HG02970 (cell line): ENCODE data around the gene EXOG.

ENCODE experiments used
- ATAC-seq: cut with Tn5 transposase; IDR thresholded peaks from one replicate; pipeline ENCODE4 v1.9.1; 2021; ENCODE audit warnings: mild to moderate bottlenecking, moderate library complexity, moderate number of reproducible peaks; ENCODE audit not compliant: unreplicated experiment, low FRiP score

The EXOG gene, protein sequence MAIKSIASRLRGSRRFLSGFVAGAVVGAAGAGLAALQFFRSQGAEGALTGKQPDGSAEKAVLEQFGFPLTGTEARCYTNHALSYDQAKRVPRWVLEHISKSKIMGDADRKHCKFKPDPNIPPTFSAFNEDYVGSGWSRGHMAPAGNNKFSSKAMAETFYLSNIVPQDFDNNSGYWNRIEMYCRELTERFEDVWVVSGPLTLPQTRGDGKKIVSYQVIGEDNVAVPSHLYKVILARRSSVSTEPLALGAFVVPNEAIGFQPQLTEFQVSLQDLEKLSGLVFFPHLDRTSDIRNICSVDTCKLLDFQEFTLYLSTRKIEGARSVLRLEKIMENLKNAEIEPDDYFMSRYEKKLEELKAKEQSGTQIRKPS

DNA sequence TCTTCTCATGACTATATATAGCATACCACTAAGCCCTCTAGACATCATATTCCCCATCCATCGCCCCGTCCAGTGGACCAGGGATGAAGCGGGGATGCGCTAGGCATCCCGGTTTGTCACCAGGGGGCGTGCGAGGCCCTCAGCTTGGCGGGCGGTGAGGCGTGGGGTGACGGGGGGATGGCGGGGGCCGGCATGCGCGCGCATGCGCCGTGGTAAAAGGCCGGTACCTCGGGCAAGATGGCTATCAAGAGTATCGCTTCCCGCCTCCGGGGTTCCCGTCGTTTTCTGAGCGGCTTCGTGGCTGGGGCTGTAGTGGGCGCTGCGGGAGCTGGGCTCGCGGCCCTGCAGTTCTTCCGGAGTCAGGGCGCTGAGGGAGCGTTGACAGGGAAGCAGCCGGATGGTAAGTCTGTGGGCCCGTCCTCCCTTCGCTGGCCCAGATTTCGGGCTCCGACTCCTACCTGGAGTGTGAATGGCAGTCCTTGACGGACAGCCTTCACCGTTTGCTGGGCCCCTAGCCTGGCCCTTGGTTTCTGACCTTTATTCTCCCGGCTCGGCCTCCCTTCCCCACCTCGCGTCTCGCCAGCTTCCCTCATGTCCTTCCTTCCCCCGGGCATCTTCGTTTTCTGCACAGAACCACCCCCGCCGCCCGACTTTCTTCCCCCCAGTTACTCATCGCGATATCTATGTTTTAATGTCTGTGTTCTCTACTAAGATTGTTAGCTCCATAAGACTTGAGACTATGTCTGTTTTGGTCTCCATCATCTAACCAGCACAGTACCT lies at the start of gene EXOG:
Gene EXOG, plus strand, starts transcription at position 210 of the 780 bp plus-strand sequence. Its CDS starts 28 bp downstream, at position 238.
- ATAC-seq = peak; percentile 95

DNA sequence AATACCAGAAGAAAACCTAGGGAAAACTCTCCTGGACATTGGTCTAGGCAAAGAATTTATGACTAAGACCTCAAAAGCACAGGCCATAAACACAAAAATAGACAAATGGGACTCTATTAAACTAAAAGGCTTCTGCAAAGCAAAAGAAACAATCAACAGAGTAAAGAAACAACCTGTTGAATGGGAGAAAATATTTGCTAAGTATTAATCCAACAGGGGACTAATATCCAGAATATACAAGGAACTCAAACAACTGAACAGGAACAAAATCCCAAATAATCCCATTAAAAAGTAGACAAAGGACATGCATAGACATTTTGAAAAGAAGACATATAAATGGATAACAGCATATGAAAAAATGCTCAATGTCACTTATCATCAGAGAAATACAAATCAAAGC lies 49.3 kb upstream of the EXOG start:
- ATAC-seq = no peak

DNA sequence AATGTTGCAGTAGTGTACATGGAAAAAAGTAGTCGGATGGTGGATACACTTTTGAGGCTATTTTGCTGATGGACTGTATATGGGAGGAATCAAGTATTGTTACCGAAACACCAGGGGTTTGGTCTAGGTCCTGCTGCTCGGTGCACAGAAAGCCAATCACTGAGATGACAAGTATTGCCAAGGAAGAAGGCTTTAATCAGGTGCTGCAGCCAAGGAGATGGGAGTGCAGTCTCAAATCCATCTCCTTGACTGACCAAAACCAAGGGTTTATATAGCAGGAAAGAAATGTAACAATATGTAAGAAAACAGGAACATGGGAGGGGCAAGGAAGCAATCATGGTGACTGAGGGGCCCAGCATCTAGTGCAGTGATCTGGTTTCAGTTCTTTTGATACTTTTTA lies 45.3 kb upstream of the EXOG start:
- ATAC-seq = no peak

DNA sequence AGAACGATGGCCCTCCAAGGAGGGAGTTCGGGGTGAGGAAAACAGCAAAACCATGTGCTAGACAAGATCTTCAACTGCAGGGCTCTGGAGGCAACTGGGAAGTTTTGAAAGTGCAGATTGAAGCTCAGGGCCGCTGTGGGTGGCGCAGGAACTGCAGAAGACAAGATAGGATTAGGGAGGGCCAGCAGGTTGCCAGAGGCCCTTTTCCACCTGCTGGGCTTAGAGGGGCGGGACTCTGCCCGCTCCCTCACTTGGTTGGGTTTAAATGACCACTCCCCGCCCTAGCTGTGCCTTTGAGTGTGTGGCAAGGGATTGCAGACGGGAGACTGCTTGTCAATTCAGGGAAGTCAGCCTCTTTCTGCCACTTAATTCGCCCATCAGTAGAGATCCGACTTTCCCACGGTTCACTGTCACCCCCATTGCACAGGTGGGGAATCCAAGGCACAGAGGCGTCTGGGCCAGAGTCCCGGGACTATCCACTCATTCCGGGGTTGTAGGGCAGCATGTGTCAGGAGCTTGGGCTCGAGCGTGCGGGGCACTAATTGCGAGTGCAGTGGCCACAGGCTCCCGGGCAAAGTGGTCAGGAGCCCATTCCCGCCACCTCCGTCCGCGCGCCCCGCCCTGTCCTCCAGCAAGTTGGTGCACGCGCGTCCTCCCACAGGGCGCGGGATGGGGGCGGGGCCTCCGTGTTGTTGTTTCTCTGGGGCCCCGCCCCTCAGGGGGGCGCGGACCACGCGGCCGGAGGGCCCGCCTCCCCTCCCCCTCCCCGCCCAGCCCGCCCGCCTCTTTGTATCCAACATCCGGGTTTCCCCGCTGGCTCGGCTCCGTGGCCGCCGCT lies 42.8 kb upstream of the EXOG start, which contains the start of gene ACVR2B:
Gene ACVR2B, plus strand, starts transcription at position 816 of the 838 bp plus-strand sequence. CDS start 433 bp downstream, outside the sequence.
- peak; percentile 51 for ATAC-seq

DNA sequence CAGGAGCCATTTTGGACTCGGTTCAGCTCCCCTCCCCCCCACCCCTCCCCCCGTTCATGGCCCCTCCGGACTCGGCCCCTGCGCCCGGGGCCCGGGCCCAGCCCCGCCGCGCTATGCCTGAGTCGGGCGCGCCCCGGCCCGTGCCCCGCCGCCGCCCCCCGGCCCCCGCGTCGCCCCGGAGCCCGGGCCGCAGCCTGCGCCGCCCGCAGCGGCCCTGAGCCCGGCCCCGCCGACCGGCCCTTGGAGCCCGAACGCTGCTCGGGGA lies 42.3 kb upstream of the EXOG start:
- ATAC-seq = no peak

DNA sequence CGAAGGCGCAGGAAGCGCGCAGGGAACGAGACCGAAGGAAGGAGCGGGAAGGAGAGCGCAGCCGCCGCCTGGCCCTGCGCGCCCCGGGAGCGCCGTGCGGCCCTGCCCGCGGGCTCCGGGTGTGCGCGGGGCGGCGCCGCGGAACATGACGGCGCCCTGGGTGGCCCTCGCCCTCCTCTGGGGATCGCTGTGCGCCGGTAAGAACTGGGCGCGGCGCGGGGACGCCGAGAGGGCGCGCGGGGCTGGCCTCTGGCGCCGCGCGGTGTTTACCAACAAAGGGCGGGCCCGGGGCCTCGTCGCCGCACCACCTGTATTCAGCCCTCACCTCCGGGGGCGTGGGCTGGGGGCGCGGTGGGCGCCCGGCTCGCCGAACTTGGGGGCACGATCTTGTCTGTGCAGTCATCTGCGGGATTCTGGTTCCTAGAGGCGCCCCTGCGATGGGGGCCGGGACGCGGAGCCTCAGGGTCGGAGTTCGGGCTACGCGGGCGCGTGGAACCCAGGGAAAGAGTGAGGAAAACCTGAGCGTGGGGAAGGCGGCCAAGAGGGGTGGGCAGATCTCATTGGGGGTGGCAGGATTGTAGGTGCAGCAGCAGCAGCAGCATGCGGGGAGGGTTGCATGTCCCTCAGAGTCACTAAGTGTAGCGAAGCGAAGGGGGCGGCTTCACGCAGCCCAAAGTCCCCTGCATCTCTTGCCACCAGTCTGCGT lies 41.8 kb upstream of the EXOG start:
- peak; percentile 31 for ATAC-seq

DNA sequence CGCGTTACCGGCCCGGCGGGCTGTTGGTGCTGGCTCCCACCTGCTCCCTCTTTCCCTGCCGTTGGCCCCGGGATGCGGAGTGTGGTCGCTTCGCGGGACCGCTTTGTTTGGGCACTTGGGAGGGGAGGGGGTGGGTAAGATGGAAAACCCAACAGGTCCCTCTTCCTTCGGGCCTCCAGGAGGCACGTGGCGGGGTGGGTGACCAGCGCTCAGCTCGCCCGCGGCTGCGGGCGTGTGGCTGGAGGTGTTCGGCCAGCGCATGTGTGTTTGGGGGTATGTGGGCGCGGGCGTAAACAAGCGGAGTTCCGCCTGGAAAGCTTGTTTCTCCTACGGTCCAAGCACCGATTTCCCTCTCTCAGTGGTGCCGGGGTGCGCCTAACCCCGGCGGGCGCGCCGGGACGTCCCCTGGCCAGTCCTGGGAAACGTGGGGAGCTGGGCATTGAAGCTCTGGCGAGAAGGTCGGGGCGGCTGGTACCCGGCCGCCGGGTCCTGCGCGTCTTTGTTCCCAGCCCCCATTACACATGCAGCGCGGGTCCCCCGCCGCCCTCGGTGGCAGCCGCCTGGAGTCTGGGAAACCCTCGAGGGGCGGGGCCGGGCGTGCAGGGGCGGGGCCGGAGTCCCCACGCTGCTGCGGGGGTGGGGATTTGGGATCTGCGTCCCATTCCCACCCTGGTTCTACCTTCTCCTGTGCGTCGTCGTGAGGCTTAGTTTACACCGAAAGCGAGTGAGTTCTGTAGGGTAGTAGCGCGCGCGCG lies 41.1 kb upstream of the EXOG start:
- ATAC-seq = no peak

DNA sequence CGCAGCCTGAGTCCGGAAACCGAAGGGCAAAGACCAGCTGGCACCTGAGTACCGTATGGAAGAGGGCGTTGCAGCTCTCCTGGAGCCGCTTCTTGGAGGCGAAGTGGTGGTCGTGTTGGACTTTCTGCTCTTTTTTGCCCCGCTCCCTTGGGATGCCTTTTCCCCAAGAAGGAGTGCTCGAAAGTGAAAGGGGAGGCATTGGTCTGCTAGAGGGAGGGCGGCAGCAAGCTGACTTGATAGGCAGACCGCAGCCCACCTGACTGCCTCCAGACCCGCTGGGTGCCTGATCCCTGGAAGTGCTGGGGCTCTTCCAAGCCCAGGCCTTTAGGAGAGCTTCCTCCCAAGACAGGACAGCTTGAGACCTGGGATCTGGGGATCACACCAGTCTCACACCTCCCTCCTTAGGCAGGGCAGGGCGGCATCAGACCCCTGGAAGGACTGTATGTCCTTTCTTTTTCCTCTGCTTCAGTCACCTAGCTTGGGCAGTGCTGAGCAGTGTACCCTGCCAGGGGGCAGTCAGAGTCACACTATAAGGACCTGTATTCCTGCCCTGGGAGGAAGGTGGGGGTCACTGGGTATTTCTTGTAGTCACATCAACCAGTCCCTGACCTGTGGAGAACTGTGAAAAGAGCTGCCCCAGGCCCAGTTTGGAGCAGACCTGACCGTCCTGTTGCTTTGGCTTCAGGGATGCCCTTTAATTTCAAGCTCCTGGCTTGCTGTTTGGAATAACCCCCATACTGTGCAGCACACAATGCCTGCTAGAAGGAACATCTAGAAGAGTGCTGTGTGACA lies 40.3 kb upstream of the EXOG start:
- no peak for ATAC-seq

DNA sequence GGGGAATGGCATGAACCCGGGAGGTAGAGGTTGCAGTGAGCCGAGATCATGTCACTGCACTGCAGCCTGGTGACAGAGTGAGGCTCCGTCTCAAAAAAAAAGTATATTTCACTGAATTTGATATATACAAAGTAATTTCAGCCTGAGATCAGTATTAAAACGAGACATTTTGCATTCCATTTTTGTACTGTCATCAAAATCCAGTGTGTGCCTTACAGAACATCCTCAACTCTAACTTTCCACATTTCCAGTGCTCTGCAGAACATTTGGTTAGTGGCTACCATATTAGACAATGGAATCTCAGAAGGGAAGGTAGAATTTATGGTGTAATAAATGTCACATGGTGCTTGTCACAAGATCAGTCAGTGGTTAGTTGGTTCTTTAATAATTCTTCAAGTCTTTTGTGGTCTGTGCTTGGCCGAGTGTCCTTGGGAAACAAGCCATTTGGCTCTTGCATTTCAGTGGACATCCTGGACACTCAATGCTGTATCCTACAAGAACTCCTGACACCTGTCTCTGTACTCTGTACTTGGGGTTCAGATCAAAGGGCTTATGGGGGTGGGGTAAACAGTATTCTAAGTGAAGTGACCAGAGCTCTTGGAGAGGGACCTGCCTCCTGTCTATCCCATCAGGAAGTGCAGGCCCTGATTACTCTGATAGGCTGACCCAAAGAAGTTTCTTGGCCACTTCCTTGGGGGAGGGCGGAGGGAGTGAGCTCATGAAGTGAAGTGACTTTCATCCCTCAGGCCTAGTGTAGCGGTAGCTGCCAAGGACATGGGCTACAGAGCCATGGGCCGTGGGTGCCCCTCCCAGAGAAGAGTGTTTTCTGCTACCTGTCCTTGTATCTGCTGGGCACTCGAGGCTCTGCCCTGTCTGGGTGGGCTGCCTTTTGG lies 38.8 kb upstream of the EXOG start:
- ATAC-seq = no peak

DNA sequence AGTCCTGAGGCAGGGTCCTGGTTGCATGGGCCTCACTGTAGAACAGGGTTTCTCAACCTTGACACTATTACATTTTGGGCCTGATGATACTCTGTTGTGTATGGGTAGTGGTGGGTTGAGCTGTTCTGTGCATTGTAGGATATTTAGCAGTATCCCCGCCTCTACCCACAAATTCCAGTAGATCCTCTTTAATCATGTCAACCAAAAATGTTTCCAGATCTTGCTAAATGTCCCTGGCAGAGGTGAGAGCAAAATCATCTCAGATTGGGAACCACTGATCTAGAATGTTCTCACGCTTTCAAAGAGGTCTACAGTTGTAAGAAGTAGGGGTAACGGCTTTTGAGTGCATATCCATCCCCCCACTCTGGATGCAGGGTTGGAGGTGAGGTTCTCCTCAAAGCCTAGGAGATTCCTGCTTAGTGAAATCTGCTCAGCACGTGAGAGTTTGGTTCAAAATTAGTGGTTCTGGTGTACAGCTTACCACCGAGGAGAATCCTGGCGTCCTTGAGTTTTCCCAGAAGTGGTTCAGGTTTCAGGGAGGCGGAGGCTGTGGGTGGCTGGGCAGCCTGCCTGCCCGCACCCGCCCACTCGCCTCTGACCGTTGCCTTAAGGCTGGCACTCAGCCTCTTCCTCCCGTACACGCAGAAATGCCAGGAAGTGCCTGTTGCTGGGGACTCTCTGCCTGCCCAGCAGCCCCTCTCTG lies 37.2 kb upstream of the EXOG start:
- no peak for ATAC-seq

DNA sequence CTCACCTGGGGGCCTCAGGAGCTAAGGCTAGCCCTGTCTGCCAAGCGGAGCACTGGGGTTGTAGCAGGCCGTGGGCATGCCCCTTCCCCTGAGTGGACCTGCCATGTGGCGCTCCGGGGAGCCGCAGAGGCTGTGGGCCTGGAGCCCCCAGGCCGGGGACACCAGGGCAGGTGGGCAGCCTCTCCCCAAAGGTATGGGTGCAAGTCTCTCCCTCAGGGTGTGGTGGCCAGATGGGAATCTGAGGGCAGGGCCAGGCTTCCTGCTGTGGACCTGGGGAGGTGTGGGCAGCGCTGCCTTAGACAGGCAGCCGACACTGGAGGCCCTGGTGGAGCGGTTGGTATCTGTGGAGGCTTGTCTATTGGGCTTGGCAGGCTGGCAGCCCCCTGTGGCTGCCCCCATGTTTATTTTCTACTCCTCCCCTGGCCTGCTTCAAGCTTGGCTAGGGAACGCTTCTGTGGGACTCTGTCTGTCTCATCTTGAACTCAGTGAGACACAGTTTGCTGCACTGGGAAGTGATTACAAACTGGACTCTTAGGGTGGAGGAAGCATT lies 36.6 kb upstream of the EXOG start:
- ATAC-seq = no peak

DNA sequence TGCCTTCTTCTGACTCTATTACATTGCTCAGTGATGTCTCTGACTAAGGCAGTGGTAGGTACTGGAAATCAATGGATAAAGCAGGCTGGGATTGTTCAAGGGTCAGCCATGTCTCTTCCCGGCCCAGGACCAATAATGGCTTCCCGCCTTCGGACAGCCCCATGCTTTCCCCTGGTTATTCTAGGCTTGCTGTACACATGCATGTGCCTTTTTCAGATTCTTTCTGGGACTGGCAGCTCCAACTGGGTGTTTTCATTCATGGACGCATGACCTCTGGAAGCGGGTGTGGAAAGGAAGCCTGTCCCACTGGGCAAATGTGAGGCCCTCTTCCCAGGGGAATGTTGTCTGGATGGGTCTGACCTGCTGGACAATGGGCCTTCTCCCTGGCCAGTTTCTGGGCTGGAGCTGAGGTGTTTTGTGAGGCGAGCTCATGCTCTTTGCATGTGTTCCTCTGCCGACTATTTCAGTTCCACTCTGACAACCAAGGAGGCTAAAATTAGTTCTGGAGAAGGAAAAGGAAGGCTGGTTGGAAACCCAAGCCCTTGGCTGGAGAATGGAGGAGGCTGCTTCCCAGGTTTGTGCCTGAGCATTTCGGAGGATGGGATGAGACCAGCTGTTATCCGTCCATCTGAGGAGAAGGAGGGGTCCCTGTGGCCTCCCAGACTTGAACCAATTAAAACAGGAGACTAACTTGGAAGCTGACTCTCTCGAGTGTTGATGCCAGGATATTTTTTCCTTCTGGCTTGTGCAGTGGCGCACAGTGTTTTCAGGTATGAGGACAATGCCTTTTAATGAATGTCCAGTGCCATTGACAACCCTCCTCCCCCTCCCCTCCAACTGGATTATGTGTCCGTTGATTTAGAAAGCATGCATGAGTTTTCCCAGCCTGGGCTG lies 35.5 kb upstream of the EXOG start:
- no peak for ATAC-seq

DNA sequence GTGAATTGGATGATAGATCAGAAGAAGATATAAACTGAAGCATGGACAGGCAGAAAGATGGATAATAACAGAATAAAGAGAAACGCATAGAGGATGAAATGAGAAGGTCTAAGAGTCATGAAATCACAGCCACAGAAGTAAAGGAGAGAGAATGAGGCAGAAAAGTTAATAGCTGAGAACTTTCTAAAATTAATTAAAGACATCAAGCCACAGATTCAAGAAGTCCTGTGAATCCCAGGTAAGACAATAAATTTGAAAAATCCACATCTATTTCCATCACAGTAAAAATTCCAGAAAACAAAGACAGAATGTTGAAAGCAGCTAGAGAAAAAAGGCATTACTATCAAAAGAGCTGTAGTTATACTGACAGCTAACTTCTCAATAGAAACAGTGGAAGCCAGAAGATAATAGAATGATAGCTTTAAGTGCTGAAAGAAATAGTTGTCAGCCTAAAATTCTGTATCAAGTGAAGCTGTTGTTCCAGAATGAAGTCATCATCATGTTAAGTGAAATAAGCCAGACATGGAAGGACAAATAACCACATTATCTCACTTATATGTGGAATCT lies 30.5 kb upstream of the EXOG start:
- ATAC-seq = no peak

DNA sequence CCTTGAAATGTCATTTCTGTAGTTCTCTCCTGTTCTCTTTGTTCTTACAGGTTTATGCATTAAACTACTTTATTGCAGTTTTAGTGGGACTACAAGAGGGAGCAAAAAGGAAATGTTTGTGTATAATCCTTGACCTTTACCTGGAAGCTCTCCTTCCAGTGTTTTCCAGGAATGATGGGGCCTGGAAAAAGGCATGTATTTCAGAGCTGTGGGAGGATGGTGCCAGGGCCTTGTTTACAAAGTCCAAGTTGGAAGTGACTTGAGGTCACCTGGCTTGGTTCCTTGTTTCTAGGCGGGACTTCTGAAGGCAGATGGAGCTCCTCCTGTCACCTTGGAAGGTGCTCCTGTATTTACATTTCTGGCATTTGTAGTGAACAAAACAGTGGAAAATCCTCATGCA lies 27.4 kb upstream of the EXOG start:
- no peak for ATAC-seq

DNA sequence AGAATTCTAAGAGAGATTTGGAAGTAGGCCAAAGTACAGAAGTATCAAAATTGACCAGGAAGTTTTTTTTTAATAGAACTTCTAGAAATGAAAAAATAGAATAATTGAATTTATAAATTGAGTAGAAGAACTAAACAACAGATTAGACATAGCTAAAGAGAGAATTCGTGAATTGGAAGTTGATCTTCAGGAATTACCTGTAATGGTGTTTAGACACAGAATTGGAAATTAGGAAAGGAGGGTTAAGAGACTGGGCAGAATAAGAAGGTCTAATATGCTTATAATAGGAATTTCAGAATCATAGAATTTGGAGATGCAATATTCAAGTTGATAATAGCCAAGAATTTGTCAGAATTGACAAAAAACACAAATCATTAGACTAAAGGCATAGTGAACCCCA lies 26.3 kb upstream of the EXOG start:
- no peak for ATAC-seq
